ENCODE data around the gene MAP2K6.

DNA sequence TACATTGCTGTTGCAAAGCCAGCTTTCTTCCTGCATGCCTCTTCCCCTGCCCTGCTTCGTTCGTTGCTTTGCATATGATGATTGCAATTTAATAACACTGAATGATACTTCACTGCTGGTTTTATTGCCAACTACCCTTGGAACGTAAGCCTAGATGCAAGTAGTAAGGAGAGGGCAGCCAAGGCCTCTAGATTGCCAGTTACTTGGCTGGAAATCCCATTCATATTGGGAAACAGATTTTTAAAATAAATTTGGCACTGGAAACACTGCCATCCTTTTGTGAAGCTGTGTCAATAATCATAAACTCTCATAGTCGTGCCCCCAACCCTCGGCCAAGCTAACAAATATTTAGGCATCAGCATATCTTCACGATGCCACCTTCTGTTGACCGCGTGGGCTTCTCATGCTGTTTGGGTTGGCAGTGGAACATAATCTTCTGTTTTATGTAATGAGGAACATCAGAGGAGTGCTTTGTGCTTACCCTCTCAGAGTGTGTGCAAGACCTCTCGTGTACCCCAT lies 86.5 kb downstream of the MAP2K6 start:
- TF ChIP-seq, protein P1, sequence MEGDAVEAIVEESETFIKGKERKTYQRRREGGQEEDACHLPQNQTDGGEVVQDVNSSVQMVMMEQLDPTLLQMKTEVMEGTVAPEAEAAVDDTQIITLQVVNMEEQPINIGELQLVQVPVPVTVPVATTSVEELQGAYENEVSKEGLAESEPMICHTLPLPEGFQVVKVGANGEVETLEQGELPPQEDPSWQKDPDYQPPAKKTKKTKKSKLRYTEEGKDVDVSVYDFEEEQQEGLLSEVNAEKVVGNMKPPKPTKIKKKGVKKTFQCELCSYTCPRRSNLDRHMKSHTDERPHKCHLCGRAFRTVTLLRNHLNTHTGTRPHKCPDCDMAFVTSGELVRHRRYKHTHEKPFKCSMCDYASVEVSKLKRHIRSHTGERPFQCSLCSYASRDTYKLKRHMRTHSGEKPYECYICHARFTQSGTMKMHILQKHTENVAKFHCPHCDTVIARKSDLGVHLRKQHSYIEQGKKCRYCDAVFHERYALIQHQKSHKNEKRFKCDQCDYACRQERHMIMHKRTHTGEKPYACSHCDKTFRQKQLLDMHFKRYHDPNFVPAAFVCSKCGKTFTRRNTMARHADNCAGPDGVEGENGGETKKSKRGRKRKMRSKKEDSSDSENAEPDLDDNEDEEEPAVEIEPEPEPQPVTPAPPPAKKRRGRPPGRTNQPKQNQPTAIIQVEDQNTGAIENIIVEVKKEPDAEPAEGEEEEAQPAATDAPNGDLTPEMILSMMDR (IDR thresholded peaks at IDR 0.05): no peak
- TF ChIP-seq EZH2phosphoT487 (IDR thresholded peaks at IDR 0.05): no peak
